NT2/D1 (cell line): ENCODE measurements around the gene SLC22A12.

Experiments used
- SUZ12 ChIP-seq: IDR thresholded peaks from 2 replicates; pipeline ENCODE4 v1.6.1; 2011; ENCODE audit not compliant: insufficient read length, insufficient read depth; ENCODE audit errors: extremely low read depth
- YY1 ChIP-seq: IDR thresholded peaks from 2 replicates; pipeline ENCODE4 v1.6.1; 2011; ENCODE audit not compliant: insufficient read length, insufficient read depth
- ZNF274 ChIP-seq: IDR thresholded peaks from 2 replicates; pipeline ENCODE4 v1.6.1; 2011; ENCODE audit warnings: mild to moderate bottlenecking, low read depth, low read length

DNA sequence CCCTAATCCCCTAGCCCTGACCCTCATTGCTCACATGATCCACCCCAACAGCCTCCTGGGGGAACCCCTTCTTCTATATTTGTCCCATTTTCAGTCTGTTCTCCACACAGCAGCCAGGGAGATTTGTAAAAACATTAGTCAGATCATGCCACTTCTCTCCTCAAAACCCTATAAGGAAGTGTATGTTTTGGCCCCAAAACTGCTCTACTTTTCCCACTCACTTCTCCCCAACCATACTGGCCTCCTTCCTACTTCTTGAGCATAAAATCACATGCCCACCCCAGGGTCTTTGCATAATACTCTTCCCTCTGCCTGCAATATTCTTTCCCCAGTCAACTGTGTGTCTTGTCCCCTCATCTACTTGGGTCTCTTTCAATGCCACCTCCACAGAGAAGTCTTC is 4.7 kb upstream of the SLC22A12 start:
- TF ChIP-seq ZNF274 (no peak), SUZ12 (no peak), YY1 (no peak)
